Kidney (tissue), 14 donors: Measurements from ENCODE around the gene ANKS1A. TPM values are rescaled to one million over a fixed set of nuclear protein-coding genes. Genes with fewer than 3 reads are reported as not detected.

ENCODE experiments used
- DNase-seq, 5 donors: peaks; one replicate each; pipeline ENCODE4 v3.0.0-alpha.2; 2013 to 2020
- FAIRE-seq: peaks from 2 replicates; lab custom pipeline; 2012; peaks lifted over from hg19 to GRCh38; lab: Jason Lieb, UNC
- H3K27ac ChIP-seq, 2 donors: one replicate each; pipeline ENCODE4 v1.7.0; 2013; ENCODE audit warnings: low read depth in 2 of 2, low read length in 2 of 2, inconsistent platforms in 1 of 2
- H3K27me3 ChIP-seq: one replicate; pipeline ENCODE4 v1.7.1; 2013; ENCODE audit warnings: low read length, inconsistent platforms; ENCODE audit not compliant: control insufficient read depth, insufficient read depth
- H3K36me3 ChIP-seq, 3 donors: one replicate each; pipeline versions ENCODE4 v1.7.0 to v1.7.1; 2013; ENCODE audit warnings: low read length in 3 of 3, control low read depth in 1 of 3, inconsistent platforms in 1 of 3; ENCODE audit not compliant: insufficient read depth in 3 of 3, control insufficient read depth in 2 of 3
- H3K4me1 ChIP-seq, 3 donors: one replicate each; pipeline versions ENCODE4 v1.7.0 to v1.7.1; 2013; ENCODE audit warnings: low read length in 3 of 3, inconsistent platforms in 1 of 3, low read depth in 1 of 3; ENCODE audit not compliant: control insufficient read depth in 2 of 3, insufficient read depth in 2 of 3
- H3K4me3 ChIP-seq, 3 donors: one replicate each; pipeline versions ENCODE4 v1.7.0 to v1.8.1; 2013; ENCODE audit warnings: low read length in 3 of 3, control low read depth in 1 of 3, inconsistent platforms in 1 of 3
- H3K9ac ChIP-seq, 3 donors: one replicate each; pipeline versions ENCODE4 v1.7.0 to v1.7.1; 2013; ENCODE audit warnings: low read length in 3 of 3, control low read depth in 1 of 3, inconsistent platforms in 1 of 3
- H3K9me3 ChIP-seq, 3 donors: one replicate each; pipeline versions ENCODE4 v1.7.0 to v1.7.1; 2013; ENCODE audit warnings: low read length in 3 of 3, control low read depth in 1 of 3, inconsistent platforms in 1 of 3; ENCODE audit not compliant: control insufficient read depth in 2 of 3, insufficient read depth in 1 of 3
- intact Hi-C: fragments of 100-400 bp; cut with DNase I; formaldehyde crosslinking; loops from one replicate; pipeline ENCODE4 v1.11.1; 2022
- polyA plus RNA-seq: library from polyadenylated mRNA; stranded (reverse); fragments of 350-450 nt; fragmentation: Illumina TruSeq; extraction: RNeasy Lipid Tissue Mini Kit (QIAGEN cat#74804); gene quantifications from one replicate; pipeline ENCODE4 v1.2.3, GENCODE V29; 2014; ENCODE audit warnings: low read depth, low replicate concordance; ENCODE audit not compliant: insufficient read depth
- total RNA-seq: library from RNA; stranded (reverse); fragmentation: NEBNext Ultra II Directional; extraction: Animal tissue kit (Norgen Biotek cat#: 25700); gene quantifications from one replicate; pipeline ENCODE4 v1.2.1, GENCODE V29; 2021
- TF ChIP-seq, protein P1 (sequence below): IDR thresholded peaks from 3 replicates; pipeline ENCODE4 v1.5.1; 2012; ENCODE audit warnings: mild to moderate bottlenecking, moderate library complexity, borderline replicate concordance; ENCODE audit not compliant: insufficient read depth; ENCODE audit errors: extremely low read depth
- donor health status: control.
- donor health status: control.
- donor health status: control.
- donor health status: control.
- donor health status: control.
- donor health status: DM: yes; HTN: yes; CAD: no.
- donor health status: Normal renal cell carcinoma (clear cell type).

Gene ANKS1A
- total and polyA plus RNA-seq, 2 donors from 2014 or later = 9.4 to 25.9 TPM

DNA sequence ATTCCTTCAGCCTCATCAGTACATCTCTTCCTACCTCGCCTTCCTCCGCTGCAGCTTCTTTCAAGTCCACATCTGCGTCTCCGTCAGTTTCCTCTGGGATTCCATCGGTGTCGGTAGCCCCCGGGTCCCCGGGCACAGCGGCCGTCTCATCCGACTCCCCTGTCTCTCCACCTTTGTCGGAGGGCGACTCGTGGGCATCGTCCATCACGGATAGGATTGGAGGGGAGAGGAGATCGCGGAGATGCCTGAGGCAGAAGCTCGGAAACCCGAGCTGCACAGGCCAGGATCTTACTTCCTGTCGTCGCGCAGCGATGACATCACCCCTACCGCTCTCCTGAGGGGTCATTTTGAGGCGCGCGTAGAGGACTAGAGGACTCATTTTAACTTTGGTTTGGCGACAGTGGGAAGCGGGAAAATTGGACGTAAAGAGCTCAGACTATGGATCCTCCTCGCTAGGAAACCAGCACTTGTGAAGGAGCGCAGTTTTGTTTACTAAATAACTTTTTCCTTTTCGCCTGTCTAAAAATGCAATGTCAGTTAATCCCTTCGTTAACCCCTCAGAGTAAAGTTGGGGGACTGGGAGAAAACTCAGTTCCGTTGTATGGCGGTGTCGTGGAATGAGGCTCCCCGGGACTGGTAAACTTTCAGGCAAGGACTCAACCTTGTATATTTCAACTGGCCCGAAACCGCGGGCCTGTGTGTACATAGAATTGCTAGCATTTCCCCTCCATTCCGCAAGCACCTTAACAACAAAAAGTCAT, 1.1 kb upstream of the ANKS1A start, which contains the start of gene TAF11:
Gene TAF11 (minus strand): TSS at position 290 of the 761 bp plus-strand sequence. CDS start 85 bp downstream, at position 205.
- FAIRE-seq (no peak), DNase-seq (peak; percentile 95 to 98 (median 97))
- Histone ChIP-seq H3K27me3 (no peaks in the 10 kb centered on the region), H3K27ac (peak within 1 kb of the TSS; percentile 79 to 92), H3K4me3 (peak within 1 kb of the TSS; percentile 93 to 98 (median 93)), H3K9ac (peak within 1 kb of the TSS; percentile 77 to 93 (median 91)), H3K4me1 (peaks cover 0 to 22% (median 18%) of the 10 kb centered on the region in 3 donors), H3K9me3 (no peaks in the 10 kb centered on the region), H3K36me3 (no peaks in the 10 kb centered on the region)
- intact Hi-C loops = no loop called here
- TF ChIP-seq, protein P1, sequence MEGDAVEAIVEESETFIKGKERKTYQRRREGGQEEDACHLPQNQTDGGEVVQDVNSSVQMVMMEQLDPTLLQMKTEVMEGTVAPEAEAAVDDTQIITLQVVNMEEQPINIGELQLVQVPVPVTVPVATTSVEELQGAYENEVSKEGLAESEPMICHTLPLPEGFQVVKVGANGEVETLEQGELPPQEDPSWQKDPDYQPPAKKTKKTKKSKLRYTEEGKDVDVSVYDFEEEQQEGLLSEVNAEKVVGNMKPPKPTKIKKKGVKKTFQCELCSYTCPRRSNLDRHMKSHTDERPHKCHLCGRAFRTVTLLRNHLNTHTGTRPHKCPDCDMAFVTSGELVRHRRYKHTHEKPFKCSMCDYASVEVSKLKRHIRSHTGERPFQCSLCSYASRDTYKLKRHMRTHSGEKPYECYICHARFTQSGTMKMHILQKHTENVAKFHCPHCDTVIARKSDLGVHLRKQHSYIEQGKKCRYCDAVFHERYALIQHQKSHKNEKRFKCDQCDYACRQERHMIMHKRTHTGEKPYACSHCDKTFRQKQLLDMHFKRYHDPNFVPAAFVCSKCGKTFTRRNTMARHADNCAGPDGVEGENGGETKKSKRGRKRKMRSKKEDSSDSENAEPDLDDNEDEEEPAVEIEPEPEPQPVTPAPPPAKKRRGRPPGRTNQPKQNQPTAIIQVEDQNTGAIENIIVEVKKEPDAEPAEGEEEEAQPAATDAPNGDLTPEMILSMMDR = peak; percentile 22

DNA sequence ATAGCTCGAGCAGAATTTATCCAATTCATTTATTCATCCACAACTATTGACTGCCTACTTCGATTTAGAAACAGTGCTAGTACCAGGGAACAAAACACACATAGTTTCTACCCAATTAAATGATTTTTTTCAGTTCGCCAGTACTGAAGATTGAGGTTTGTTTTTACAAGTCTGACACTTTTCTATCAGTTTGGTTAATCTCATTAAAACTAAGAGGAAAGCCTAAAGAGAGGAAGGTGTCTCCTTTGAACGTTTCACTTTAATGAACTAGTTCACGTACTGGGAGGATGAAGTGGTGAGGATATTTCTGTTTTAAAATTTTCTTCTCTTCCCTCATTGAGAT, 570 bp upstream of the ANKS1A start:
- DNase-seq = no peak
- H3K36me3 ChIP-seq = no peaks in the 10 kb centered on the region
- peak overlapping the region; percentile 93 to 98 (median 93) for H3K4me3 ChIP-seq
- intact Hi-C loops = no loop called here
- H3K9me3 ChIP-seq = no peaks in the 10 kb centered on the region
- H3K27me3 ChIP-seq = no peaks in the 10 kb centered on the region
- peak overlapping the region; percentile 79 to 92 for H3K27ac ChIP-seq
- FAIRE-seq = no peak
- H3K4me1 ChIP-seq = peaks cover 0 to 23% (median 18%) of the 10 kb centered on the region in 3 donors
- peak overlapping the region; percentile 77 to 93 (median 91) for H3K9ac ChIP-seq
- TF ChIP-seq, protein P1 = no peak

GRCh38 chr6:34890533-34890925, 1.5 kb downstream of the ANKS1A start:
- H3K9me3 ChIP-seq = no peaks in the 10 kb centered on the region
- no peak overlapping the region for H3K27ac ChIP-seq
- FAIRE-seq (no peak), DNase-seq (no peak)
- H3K4me3 ChIP-seq = peak overlapping the region; percentile 41 to 68 (median 65)
- TF ChIP-seq, protein P1 = no peak
- intact Hi-C loops = no loop called here
- peak overlapping the region; percentile 16 to 42 (median 33) for H3K9ac ChIP-seq
- H3K27me3 ChIP-seq = no peaks in the 10 kb centered on the region
- H3K4me1 ChIP-seq = peaks cover 0 to 23% (median 20%) of the 10 kb centered on the region in 3 donors
- H3K36me3 ChIP-seq = no peaks in the 10 kb centered on the region
